Spleen (tissue), 11 donors: ENCODE results near the gene STK40. TPM values are rescaled to one million over a fixed set of nuclear protein-coding genes. Genes with fewer than 3 reads are reported as not detected.

ENCODE experiments used
- DNase-seq: peaks from one replicate; pipeline ENCODE4 v3.0.0-alpha.2; 2020
- H3K27ac ChIP-seq, 8 donors: fragments of 200-600 bp; sonication (generic) in 7 of 8; 1 replicate in 4 of 8; 2 replicates in 4 of 8; pipeline versions ENCODE4 v1.5.0 to v1.8.0; 2016 to 2021; ENCODE audit warnings: inconsistent platforms in 4 of 8, mild to moderate bottlenecking in 4 of 8, moderate library complexity in 1 of 8
- H3K27me3 ChIP-seq, 7 donors: fragments of 200-600 bp; sonication (generic) in 6 of 7; replicated peaks in 1 of 7; 1 replicate in 4 of 7; 2 replicates in 3 of 7; pipeline versions ENCODE4 v1.5.0 to v1.8.0; 2016 to 2021; ENCODE audit warnings: inconsistent platforms in 3 of 7, mild to moderate bottlenecking in 1 of 7
- H3K36me3 ChIP-seq, 6 donors: fragments of 200-600 bp; sonication (generic) in 5 of 6; 1 replicate in 4 of 6; 2 replicates in 2 of 6; pipeline versions ENCODE4 v1.5.0 to v1.8.0; 2016 to 2021; ENCODE audit warnings: inconsistent platforms in 2 of 6
- H3K4me1 ChIP-seq, 6 donors: fragments of 200-600 bp; sonication (generic) in 5 of 6; 1 replicate in 3 of 6; 2 replicates in 3 of 6; pipeline versions ENCODE4 v1.5.0 to v1.8.0; 2016 to 2021; ENCODE audit warnings: inconsistent platforms in 3 of 6
- H3K4me3 ChIP-seq, 8 donors: fragments of 200-600 bp; sonication (generic) in 7 of 8; 1 replicate in 4 of 8; 2 replicates in 4 of 8; pipeline versions ENCODE4 v1.5.0 to v1.8.0; 2016 to 2021; ENCODE audit warnings: inconsistent platforms in 4 of 8, mild to moderate bottlenecking in 4 of 8, moderate library complexity in 2 of 8
- H3K9me3 ChIP-seq, 8 donors: fragments of 200-600 bp; sonication (generic) in 7 of 8; 1 replicate in 4 of 8; 2 replicates in 4 of 8; pipeline versions ENCODE4 v1.5.0 to v1.8.0; 2016 to 2021; ENCODE audit warnings: inconsistent platforms in 4 of 8
- POLR2A ChIP-seq, 3 donors: fragments of 450-650 bp; IDR thresholded peaks; one replicate each; pipeline ENCODE4 v1.5.1; 2017; ENCODE audit warnings: antibody characterized with exemption in 3 of 3, mild to moderate bottlenecking in 1 of 3
- POLR2AphosphoS5 ChIP-seq, 3 donors: sonication (generic); formaldehyde crosslinking; IDR thresholded peaks; one replicate each; pipeline ENCODE4 v1.5.1; 2017; ENCODE audit warnings: antibody characterized with exemption in 3 of 3
- WGBS, 5 donors: extraction: QIAGEN DNeasy Blood & Tissue Kit in 3 of 5; methylation state at CpG; one replicate each; pipeline versions ENCODE4 v1.1.5 to v1.1.7; 2013 to 2018; 5-methylcytosine and 5-hydroxymethylcytosine counted together
- intact Hi-C: fragments of 100-400 bp; cut with DNase I; formaldehyde crosslinking; loops from one replicate; pipeline ENCODE4 v1.15.0; 2023; ENCODE audit warnings: low total_unique reads
- polyA plus RNA-seq, 3 donors: library from polyadenylated mRNA; stranded (reverse); fragments of 200-250 nt; gene quantifications; one replicate each; pipeline ENCODE4 v1.2.1, GENCODE V29; 2013
- total RNA-seq, 7 donors: library from RNA; depleted of rRNA in 3 of 7; stranded (reverse); fragments of >200 nt in 3 of 7; fragmentation: NEBNext Ultra II Directional in 4 of 7; extraction: Animal tissue kit (Norgen Biotek cat#: 25700) in 4 of 7; gene quantifications; one replicate each; pipeline versions ENCODE4 v1.1.0 to v1.2.1, GENCODE V29; 2016 to 2021
- TF ChIP-seq, protein P1 (sequence below), 11 experiments: fragments of 200-600 bp in 7 of 11; fragments of 450-650 bp in 4 of 11; sonication (generic) in 4 of 11; IDR thresholded peaks in 8 of 11; conservative IDR thresholded peaks in 3 of 11; 1 replicate in 7 of 11; 2 replicates in 4 of 11; pipeline versions ENCODE4 v1.4.0 to v1.8.0; 2016 to 2021; ENCODE audit warnings: antibody characterized with exemption in 11 of 11, inconsistent platforms in 4 of 11, mild to moderate bottlenecking in 1 of 11
- donor health status: healthy with polysubstance abuse.
- donor health status: DM: no; HTN: no; CAD: no; lungs with moderate emphysema.
- donor health status: DM: no; HTN: no; CAD: no.
- donor health status: Bipolar disorder and iron deficiency.
- donor health status: healthy.
- donor health status: DM: no; HTN: no; CAD: no.
- donor health status: DM: yes; HTN: yes; CAD: no.

The STK40 gene
- total and polyA plus RNA-seq, 10 donors, result 13.7 to 79.2 (median 48.9) TPM

DNA sequence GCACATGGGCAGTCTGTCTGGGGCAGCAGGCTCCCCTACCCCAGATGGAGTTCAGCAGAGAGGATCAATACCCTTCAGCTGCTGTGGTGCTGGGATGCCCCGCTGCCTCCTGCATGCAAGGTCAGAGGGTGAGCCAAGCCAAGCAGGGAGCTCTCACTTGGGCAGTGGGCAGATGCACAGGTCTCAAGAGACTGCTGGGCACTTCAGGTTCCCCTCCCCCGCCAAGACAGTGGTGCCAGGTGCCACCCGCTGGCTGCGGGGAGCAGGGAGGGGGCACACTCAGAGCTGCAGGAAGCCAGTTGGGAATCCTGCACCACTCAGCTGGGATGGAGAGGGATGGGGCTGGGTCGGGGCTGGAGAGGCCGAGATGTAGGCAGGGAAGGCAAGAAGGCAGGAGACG is 46.5 kb downstream of the STK40 start:
- H3K27ac ChIP-seq, result peak overlapping the region in 5 of 8 donors; percentile 1 to 67 (median 52)
- TF ChIP-seq POLR2AphosphoS5 (IDR thresholded peaks at IDR 0.05) (peak in 2 of 3 donors; percentile 25 to 59), POLR2A (IDR thresholded peaks at IDR 0.05) (no peak)

DNA sequence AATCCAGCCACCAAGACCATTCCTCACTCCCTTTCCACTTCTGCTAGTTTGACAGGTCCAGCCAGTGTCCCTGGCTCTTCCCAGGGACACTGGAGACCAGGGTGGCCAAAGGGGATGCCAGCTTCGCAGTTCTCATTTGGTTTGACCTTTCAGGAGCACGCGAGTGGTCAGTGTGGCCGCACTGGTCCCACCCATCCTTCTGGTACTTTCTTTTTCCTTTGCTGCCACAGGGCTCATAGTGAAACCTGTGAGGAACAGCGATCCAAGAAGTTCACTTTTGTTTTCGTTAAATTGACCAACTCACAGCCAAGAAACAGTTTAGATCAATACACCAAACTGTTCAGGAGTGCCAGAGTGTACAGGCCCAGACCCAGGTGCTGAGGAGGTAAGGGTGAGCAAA is 47.9 kb downstream of the STK40 start:
- no peak for TF ChIP-seq POLR2A (IDR thresholded peaks at IDR 0.05)
- TF ChIP-seq, protein P1, sequence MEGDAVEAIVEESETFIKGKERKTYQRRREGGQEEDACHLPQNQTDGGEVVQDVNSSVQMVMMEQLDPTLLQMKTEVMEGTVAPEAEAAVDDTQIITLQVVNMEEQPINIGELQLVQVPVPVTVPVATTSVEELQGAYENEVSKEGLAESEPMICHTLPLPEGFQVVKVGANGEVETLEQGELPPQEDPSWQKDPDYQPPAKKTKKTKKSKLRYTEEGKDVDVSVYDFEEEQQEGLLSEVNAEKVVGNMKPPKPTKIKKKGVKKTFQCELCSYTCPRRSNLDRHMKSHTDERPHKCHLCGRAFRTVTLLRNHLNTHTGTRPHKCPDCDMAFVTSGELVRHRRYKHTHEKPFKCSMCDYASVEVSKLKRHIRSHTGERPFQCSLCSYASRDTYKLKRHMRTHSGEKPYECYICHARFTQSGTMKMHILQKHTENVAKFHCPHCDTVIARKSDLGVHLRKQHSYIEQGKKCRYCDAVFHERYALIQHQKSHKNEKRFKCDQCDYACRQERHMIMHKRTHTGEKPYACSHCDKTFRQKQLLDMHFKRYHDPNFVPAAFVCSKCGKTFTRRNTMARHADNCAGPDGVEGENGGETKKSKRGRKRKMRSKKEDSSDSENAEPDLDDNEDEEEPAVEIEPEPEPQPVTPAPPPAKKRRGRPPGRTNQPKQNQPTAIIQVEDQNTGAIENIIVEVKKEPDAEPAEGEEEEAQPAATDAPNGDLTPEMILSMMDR (IDR thresholded peaks at IDR 0.05 in 8 of 11, conservative IDR thresholded peaks at IDR 0.05 in 3 of 11), result no peak
- TF ChIP-seq POLR2AphosphoS5 (IDR thresholded peaks at IDR 0.05), result no peak
- DNase-seq, result no peak
- no peaks in the 10 kb centered on the region for H3K27me3 ChIP-seq
- no peak overlapping the region for H3K4me3 ChIP-seq
- 68 to 84% (median 76%) methylated on average over 6 of the region's 6 CpGs for WGBS, 5 donors
- H3K9me3 ChIP-seq, result no peaks in the 10 kb centered on the region
- H3K4me1 ChIP-seq, result peaks cover 21 to 56% (median 44%) of the 10 kb centered on the region in 6 donors
- peaks cover 3 to 43% (median 23%) of the 10 kb centered on the region in 6 donors for H3K36me3 ChIP-seq
- peak overlapping the region in 3 of 8 donors; percentile 1 to 65 (median 6) for H3K27ac ChIP-seq
- intact Hi-C loops, result no loop called here

More for the DNA sequence above, 46.5 kb downstream of the STK40 start:
- intact Hi-C loops, result no loop called here
- no peak for DNase-seq
- Histone ChIP-seq H3K9me3 (no peaks in the 10 kb centered on the region), H3K27me3 (no peaks in the 10 kb centered on the region), H3K4me3 (no peak overlapping the region), H3K36me3 (peaks cover 3 to 56% (median 32%) of the 10 kb centered on the region in 6 donors), H3K4me1 (peaks cover 29 to 69% (median 56%) of the 10 kb centered on the region in 6 donors)
- WGBS, 5 donors, result 54 to 74% (median 61%) methylated on average over 7 of the region's 7 CpGs

DNA sequence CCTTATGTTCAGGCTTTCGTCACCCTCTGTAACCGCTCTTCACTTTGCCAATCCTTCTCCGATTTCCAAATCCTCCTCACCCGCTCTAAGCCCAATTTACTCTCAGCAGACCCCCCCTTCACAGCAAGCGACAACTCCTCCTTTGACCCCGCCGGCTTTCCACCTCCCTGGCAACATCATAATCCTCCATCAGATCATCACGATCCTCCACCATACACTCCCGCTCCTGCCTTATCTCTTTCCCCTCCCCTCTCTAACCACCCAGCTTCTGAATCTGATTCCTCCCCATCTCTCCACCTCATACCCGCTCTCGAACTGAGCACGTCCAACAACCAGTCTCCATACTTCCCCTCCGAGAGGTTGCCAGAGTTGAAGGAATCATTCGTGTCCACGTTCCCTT is 54.8 kb downstream of the STK40 start:
- H3K4me3 ChIP-seq, result no peak overlapping the region
- H3K27ac ChIP-seq, result no peak overlapping the region
- WGBS, 5 donors, result 89 to 95% (median 92%) methylated on average over 15 of the region's 15 CpGs
- H3K4me1 ChIP-seq, result peaks cover 5 to 31% (median 13%) of the 10 kb centered on the region in 6 donors
- TF ChIP-seq POLR2AphosphoS5 (IDR thresholded peaks at IDR 0.05) (no peak), POLR2A (IDR thresholded peaks at IDR 0.05) (no peak)
- TF ChIP-seq, protein P1 (IDR thresholded peaks at IDR 0.05 in 8 of 11, conservative IDR thresholded peaks at IDR 0.05 in 3 of 11), result no peak
- DNase-seq, result no peak
- no peaks in the 10 kb centered on the region for H3K9me3 ChIP-seq
- H3K27me3 ChIP-seq, result peaks cover 0 to 7% (median 0%) of the 10 kb centered on the region in 7 donors
- intact Hi-C loops, result no loop called here
- H3K36me3 ChIP-seq, result no peaks in the 10 kb centered on the region

DNA sequence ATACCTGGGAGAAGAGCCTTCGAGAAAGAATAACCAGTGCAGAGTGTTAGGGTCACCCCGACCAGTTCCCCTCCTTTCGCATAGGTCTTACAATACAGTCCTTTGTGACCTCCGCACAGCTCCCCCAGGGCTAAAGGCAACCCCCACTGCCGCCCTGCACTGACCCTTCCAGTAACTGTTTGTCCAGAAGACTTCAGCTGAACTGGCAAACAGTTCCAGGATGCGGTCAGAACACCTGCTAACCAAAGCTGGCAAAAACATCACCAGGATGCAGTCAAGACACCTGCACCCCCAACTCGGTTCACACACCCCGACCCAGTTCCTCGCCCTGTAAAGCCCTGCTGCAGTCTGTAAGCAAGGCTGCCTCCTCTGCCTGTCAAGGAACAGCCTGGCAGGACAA is 55.9 kb downstream of the STK40 start:
- no peak for TF ChIP-seq POLR2A (IDR thresholded peaks at IDR 0.05)
- TF ChIP-seq, protein P1 (IDR thresholded peaks at IDR 0.05 in 8 of 11, conservative IDR thresholded peaks at IDR 0.05 in 3 of 11), result no peak
- TF ChIP-seq POLR2AphosphoS5 (IDR thresholded peaks at IDR 0.05), result no peak
- no peaks in the 10 kb centered on the region for H3K9me3 ChIP-seq

More for the DNA sequence above, 55.9 kb downstream of the STK40 start:
- 84 to 98% (median 92%) methylated on average over 9 of the region's 9 CpGs for WGBS, 5 donors
- peaks cover 0 to 15% (median 0%) of the 10 kb centered on the region in 7 donors for H3K27me3 ChIP-seq
- intact Hi-C loops, result no loop called here
- H3K36me3 ChIP-seq, result no peaks in the 10 kb centered on the region
- H3K27ac ChIP-seq, result no peak overlapping the region
- peaks cover 7 to 42% (median 18%) of the 10 kb centered on the region in 6 donors for H3K4me1 ChIP-seq
- no peak for DNase-seq
- no peak overlapping the region for H3K4me3 ChIP-seq
